ENCODE measurements around the gene VKORC1.

DNA sequence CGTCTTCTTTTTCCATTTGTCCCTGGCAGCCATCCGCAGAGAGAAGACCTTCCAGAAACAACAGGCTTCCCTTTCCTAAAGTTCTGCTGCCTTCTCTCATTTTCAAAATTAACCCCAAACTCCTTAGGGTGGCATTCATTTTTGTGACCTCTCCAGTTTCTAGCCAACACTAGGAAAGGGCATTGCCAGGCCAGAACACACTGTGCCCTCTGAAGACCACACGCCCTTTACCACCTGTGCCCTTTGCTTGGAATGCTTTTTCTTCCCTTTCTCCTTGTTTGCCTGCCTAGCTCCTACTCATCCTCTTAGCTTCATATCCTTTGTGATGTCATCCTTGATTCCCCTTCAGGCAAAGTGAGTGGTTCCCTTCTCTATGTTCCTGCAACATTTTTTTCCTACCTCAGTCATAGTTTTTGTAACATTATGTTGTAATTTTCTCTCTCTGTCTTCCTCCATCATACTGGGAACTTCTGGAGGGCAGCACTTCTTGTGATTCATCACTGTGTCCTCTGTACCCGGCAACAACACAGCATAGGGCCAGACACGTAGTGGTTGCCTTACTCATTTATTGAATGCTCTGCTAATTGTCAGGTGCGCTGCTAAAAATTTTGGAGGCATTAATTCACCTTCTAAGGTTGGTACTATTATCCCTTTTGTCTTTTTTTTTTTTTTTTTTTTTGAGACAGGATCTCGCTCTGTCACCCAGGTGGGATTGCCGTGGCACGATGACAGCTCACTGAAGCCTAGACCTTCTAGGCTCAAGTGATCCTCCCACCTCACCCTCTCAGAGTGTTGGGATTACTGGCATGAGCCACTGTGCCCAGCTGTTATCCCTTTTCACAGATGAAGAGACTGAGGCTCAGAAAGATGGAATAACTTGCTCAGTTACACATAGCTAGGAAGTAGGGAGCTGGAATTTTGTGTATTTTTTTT lies 23.9 kb upstream of the VKORC1 start:
- TF ChIP-seq EP300 (IDR thresholded peaks at IDR 0.05; ENCODE audit: borderline replicate concordance in 1 of 2, low read depth in 1 of 2, low read length in 1 of 2) = no peak
- TF ChIP-seq, protein P1, sequence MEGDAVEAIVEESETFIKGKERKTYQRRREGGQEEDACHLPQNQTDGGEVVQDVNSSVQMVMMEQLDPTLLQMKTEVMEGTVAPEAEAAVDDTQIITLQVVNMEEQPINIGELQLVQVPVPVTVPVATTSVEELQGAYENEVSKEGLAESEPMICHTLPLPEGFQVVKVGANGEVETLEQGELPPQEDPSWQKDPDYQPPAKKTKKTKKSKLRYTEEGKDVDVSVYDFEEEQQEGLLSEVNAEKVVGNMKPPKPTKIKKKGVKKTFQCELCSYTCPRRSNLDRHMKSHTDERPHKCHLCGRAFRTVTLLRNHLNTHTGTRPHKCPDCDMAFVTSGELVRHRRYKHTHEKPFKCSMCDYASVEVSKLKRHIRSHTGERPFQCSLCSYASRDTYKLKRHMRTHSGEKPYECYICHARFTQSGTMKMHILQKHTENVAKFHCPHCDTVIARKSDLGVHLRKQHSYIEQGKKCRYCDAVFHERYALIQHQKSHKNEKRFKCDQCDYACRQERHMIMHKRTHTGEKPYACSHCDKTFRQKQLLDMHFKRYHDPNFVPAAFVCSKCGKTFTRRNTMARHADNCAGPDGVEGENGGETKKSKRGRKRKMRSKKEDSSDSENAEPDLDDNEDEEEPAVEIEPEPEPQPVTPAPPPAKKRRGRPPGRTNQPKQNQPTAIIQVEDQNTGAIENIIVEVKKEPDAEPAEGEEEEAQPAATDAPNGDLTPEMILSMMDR (IDR thresholded peaks at IDR 0.05) = no peak
- no peak for TF ChIP-seq GABPA (IDR thresholded peaks at IDR 0.05; ENCODE audit: low read depth)
- TF ChIP-seq RFX5 (IDR thresholded peaks at IDR 0.05; ENCODE audit: low read length) = no peak
- TF ChIP-seq, protein P2, sequence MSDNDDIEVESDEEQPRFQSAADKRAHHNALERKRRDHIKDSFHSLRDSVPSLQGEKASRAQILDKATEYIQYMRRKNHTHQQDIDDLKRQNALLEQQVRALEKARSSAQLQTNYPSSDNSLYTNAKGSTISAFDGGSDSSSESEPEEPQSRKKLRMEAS (IDR thresholded peaks at IDR 0.05; ENCODE audit: low read depth) = no peak
- TF ChIP-seq TEAD4 (IDR thresholded peaks at IDR 0.05; ENCODE audit: borderline replicate concordance, insufficient read depth) = no peak
- no peak for TF ChIP-seq TAF1 (IDR thresholded peaks at IDR 0.05; ENCODE audit: borderline replicate concordance, low read depth, low read length)
- TF ChIP-seq, protein P3, sequence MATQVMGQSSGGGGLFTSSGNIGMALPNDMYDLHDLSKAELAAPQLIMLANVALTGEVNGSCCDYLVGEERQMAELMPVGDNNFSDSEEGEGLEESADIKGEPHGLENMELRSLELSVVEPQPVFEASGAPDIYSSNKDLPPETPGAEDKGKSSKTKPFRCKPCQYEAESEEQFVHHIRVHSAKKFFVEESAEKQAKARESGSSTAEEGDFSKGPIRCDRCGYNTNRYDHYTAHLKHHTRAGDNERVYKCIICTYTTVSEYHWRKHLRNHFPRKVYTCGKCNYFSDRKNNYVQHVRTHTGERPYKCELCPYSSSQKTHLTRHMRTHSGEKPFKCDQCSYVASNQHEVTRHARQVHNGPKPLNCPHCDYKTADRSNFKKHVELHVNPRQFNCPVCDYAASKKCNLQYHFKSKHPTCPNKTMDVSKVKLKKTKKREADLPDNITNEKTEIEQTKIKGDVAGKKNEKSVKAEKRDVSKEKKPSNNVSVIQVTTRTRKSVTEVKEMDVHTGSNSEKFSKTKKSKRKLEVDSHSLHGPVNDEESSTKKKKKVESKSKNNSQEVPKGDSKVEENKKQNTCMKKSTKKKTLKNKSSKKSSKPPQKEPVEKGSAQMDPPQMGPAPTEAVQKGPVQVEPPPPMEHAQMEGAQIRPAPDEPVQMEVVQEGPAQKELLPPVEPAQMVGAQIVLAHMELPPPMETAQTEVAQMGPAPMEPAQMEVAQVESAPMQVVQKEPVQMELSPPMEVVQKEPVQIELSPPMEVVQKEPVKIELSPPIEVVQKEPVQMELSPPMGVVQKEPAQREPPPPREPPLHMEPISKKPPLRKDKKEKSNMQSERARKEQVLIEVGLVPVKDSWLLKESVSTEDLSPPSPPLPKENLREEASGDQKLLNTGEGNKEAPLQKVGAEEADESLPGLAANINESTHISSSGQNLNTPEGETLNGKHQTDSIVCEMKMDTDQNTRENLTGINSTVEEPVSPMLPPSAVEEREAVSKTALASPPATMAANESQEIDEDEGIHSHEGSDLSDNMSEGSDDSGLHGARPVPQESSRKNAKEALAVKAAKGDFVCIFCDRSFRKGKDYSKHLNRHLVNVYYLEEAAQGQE (IDR thresholded peaks at IDR 0.05; ENCODE audit: low read depth, low read length) = no peak
- no peak for TF ChIP-seq POLR2AphosphoS5 (IDR thresholded peaks at IDR 0.05; ENCODE audit: low read depth, low read length)
- TF ChIP-seq, protein P4, sequence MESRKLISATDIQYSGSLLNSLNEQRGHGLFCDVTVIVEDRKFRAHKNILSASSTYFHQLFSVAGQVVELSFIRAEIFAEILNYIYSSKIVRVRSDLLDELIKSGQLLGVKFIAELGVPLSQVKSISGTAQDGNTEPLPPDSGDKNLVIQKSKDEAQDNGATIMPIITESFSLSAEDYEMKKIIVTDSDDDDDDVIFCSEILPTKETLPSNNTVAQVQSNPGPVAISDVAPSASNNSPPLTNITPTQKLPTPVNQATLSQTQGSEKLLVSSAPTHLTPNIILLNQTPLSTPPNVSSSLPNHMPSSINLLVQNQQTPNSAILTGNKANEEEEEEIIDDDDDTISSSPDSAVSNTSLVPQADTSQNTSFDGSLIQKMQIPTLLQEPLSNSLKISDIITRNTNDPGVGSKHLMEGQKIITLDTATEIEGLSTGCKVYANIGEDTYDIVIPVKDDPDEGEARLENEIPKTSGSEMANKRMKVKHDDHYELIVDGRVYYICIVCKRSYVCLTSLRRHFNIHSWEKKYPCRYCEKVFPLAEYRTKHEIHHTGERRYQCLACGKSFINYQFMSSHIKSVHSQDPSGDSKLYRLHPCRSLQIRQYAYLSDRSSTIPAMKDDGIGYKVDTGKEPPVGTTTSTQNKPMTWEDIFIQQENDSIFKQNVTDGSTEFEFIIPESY (IDR thresholded peaks at IDR 0.05; ENCODE audit: borderline replicate concordance, low read depth) = no peak
- no peak for TF ChIP-seq MEF2A (IDR thresholded peaks at IDR 0.05; ENCODE audit: borderline replicate concordance, low read depth)
- TF ChIP-seq YY1 (IDR thresholded peaks at IDR 0.05; ENCODE audit: low read depth) = no peak
- TF ChIP-seq, protein P5, sequence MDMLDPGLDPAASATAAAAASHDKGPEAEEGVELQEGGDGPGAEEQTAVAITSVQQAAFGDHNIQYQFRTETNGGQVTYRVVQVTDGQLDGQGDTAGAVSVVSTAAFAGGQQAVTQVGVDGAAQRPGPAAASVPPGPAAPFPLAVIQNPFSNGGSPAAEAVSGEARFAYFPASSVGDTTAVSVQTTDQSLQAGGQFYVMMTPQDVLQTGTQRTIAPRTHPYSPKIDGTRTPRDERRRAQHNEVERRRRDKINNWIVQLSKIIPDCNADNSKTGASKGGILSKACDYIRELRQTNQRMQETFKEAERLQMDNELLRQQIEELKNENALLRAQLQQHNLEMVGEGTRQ (IDR thresholded peaks at IDR 0.05; ENCODE audit: borderline replicate concordance, low read depth, low read length) = no peak
- TF ChIP-seq CHD2 (IDR thresholded peaks at IDR 0.05; ENCODE audit: low read length, partially characterized antibody) = no peak

Measured in SK-N-SH (cell line).